ENCODE data around the gene IFITM5. TPM values are rescaled to one million over a fixed set of nuclear protein-coding genes. Genes with fewer than 3 reads are reported as not detected.
A peak's percentile ranks its signal among the peaks of the same experiment; 100 is the strongest.

The IFITM5 gene
- total and polyA plus RNA-seq, 9 of the 15 experiments (the other 6 are each of a cell fraction or from before 2014, with no cell fraction given) = 0.19 TPM; not detected in 8

DNA sequence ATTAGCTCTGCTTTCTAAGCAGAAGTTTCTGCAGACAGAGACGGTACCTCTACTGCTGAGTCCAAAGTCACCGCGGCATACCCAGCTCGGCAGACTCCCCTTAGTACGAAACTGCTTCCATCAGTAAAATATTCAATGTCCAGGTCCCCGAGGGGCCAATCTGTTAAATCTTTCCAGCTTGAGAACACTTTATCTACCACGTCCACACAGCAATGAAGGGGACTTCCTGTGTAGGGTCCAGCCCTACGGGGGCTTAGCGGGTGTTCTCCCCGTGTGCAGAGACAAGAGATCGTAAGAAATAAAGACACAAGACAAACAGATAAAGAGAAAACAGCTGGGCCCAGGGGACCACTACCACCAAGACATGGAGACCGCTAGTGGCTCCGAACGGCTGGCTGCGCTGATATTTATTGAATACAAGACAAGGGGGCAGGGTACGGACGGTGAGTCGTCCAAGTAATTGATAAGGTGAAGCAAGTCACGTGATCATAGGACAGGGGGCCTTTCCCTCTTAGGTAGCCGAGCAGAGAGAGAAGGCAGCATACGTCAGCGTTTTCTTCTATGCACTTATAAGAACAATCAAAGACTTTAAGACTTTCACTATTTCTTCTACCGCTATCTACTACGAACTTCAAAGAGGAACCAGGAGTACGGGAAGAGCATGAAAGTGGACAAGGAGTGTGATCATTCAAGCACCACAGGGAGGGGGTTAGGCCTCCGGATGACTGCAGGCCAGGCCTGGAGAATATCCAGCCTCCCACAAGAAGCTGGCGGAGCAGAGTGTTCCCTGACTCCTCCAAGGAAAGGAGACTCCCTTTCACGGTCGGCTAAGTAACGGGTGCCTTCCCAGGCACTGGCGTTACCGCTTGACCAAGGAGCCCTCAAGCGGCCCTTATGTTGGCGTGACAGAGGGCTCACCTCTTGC lies 25.5 kb upstream of the IFITM5 start (continued):
- TF ChIP-seq VEZF1 (CRISPR knock-in tag; IDR thresholded peaks at IDR 0.05) (peak; percentile 40), SMARCA4 (IDR thresholded peaks at IDR 0.05) (peak; percentile 68; the same call in 1 of the 2 replicates), EP400 (IDR thresholded peaks at IDR 0.05) (peak; percentile 25), RAD51 (IDR thresholded peaks at IDR 0.05; ENCODE audit: borderline replicate concordance, low read depth) (peak; percentile 99), NFIC (IDR thresholded peaks at IDR 0.05) (peak; percentile 36; the same call in 1 of the 2 replicates), C11orf30 (IDR thresholded peaks at IDR 0.05; ENCODE audit: low read depth) (peak; percentile 84), HDAC1 (IDR thresholded peaks at IDR 0.05) (0 out of 4 replicates have a peak, but pooled peaks of 1 of the 2 experiments have one; percentile 33), ARID1B (IDR thresholded peaks at IDR 0.05) (peak; percentile 65), ZNF395 (CRISPR knock-in tag; IDR thresholded peaks at IDR 0.05) (0 out of 2 replicates have a peak, but pooled peaks have one; percentile 26), LEF1 (IDR thresholded peaks at IDR 0.05) (0 out of 2 replicates have a peak, but pooled peaks have one; percentile 65), ZNF592 (IDR thresholded peaks at IDR 0.05) (peak; percentile 90), SMARCC2 (IDR thresholded peaks at IDR 0.05; ENCODE audit: low read depth) (peak; percentile 45; the same call in 1 of the 2 replicates), CREM (IDR thresholded peaks at IDR 0.05; ENCODE audit: low read depth) (0 out of 2 replicates have a peak, but pooled peaks have one; percentile 14), ATF7 (IDR thresholded peaks at IDR 0.05) (0 out of 2 replicates have a peak, but pooled peaks have one; percentile 42), FOXK2 (conservative IDR thresholded peaks at IDR 0.05 in 1 of 2, IDR thresholded peaks at IDR 0.05 in 1 of 2; ENCODE audit: low read depth in 2 of 2) (peak in 1 of 2 experiments; percentile 56; a peak in 2 of 4 replicates), TCF3 (CRISPR knock-in tag; IDR thresholded peaks at IDR 0.05) (peak; percentile 11; the same call in 1 of the 2 replicates), ZBTB7A (IDR thresholded peaks at IDR 0.05; ENCODE audit: borderline replicate concordance, control insufficient read depth, low read depth, low read length) (peak; percentile 81), MAFF (IDR thresholded peaks at IDR 0.05; ENCODE audit: low read length) (peak; percentile 58)
- TF ChIP-seq, protein P1, sequence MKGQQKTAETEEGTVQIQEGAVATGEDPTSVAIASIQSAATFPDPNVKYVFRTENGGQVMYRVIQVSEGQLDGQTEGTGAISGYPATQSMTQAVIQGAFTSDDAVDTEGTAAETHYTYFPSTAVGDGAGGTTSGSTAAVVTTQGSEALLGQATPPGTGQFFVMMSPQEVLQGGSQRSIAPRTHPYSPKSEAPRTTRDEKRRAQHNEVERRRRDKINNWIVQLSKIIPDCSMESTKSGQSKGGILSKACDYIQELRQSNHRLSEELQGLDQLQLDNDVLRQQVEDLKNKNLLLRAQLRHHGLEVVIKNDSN (CRISPR knock-in tag; IDR thresholded peaks at IDR 0.05) = peak; percentile 88

Data from K562 (cell line).